ENCODE results near the gene FRMD5.

Gene FRMD5

GRCh38 chr15:43966646-43967045 is 228.4 kb downstream of the FRMD5 start:
- DNase-seq: no peak

GRCh38 chr15:43958861-43959330 is 236.2 kb downstream of the FRMD5 start:
- DNase-seq: no peak

- DNase-seq: no peak
Observed at GRCh38 chr15:43957724-43958123, 237.3 kb downstream of the FRMD5 start.

- no peak for DNase-seq
Observed at GRCh38 chr15:43955140-43955539, 239.9 kb downstream of the FRMD5 start.

DNA sequence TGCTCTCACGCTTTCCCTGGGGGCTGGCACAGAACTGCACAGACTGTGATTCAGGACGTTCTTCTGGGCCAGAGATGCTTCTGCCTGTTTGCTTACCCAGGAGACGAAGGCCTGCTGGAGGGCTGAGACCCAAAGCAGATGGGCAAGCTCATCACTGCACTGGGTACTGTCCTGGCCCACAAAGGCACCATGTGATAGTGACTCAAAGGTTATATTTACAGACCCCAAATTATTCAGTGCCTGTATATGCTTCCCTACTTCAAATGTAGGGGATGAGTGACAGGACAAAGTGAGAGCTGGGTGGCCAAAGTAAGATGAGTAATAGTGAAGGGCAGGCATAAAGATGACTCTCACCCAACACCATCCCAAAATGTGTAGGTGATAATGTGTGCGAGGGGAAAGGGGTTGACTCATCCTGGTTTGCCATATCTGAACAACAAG is 240.9 kb downstream of the FRMD5 start:
- DNase-seq: no peak

GRCh38 chr15:43953402-43953801 is 241.7 kb downstream of the FRMD5 start:
- DNase-seq: no peak

GRCh38 chr15:43950531-43950930 is 244.5 kb downstream of the FRMD5 start:
- DNase-seq: no peak

DNA sequence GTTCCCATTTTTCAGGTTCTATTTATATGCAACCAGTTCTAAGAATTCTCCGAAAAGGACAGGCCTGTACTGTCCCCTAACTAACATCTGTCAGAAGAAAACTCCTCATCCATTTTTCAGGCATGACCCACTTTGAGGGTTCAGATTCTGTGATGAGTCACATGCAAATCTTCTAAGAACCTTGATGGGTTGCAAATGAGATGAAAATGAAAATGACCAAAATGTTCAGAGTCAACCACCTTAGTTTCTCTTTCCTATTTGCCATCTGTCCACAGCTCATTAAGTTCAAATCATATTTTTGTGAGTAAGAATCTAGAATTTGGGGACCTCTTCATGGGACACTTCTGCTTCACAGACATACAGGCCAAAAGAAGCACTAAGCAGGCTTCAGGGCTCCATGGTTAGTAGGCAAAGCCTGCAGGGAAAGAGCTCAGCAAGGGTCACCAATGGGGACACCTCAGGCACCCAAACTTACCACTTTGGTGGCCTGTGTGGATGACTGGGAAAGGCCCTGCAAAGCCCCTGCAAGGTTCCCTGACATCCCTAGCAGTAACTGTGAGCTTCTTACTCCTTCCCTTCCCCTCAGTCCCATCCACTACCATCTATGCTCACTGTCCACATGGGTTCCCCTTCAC is 246.3 kb downstream of the FRMD5 start:
- DNase-seq: no peak

DNA sequence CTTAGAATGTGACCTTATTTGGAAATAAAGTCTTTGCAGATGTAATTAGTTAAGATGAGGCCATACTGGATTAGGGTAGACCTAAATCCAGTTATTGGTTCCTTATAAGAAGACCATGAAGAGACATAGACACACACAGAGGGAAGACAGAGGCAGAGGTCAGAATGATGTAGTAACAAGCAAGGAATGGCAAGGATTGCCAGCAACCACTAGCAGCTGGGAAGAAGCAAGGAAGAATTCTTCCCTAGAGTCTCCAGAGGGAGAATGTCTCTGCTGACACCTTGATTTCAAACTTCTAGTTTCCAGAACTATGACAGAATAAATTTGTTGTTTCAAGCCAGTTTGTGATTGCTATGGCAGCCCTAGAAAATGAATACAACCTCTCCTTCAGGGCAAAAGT is 251.6 kb downstream of the FRMD5 start:
- no peak for DNase-seq

DNA sequence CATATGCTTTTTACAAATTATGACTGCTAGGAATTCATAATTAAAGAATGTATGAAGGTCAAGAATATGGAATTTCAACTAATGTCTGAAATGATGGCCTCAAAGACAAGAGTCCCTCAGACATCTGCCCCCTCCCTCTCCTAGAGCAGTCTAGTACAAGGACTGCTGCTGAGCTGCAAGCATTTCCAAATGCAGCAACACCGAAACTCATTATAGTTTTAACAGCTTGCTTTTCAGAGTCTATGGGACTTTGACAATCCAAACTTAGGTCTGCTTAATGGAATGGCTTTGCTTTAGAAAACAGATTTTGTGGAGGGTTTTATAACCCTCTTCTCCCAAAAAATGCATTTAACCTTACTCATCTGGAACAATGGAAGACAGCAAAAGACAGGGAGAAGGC is 252.9 kb downstream of the FRMD5 start:
- DNase-seq: no peak

GRCh38 chr15:43941555-43941954 is 253.5 kb downstream of the FRMD5 start:
- no peak for DNase-seq

DNA sequence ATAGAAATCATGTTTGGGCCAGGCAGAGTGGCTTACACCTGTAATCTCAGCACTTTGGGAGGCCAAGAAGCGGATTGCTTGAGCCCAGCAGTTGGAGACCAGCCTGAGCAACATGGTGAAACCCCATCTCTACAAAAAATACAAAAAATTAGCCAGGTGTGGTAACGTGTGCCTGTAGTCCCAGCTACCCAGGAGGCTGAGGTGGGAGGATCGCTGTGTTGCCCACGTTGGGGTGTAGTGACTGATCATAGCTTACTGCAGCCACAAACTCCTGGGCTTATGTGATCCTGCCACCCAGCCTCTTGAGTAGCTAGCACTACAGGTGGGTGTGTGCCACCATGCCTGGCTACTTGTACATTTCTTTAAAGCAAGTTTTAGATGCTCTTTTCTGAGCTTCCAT is 254.0 kb downstream of the FRMD5 start:
- DNase-seq: no peak

DNA sequence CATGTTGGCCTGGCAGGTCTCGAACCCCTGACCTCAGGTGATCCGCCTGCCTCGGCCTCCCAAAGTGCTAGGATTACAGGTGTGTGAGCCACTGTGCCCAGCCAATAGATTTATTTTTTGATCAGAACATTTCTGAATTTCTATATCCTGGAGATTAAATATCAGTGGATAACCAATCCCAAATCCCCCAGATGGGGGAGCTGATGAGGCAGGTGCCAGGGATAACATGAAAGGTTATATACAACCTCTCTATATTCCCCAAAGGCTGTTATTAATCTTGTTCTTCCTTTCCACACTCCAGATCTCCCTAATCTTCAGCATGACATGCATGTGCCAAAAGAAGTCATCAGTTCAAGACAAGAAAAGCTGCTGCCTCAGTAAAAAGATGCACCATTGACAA is 256.0 kb downstream of the FRMD5 start:
- DNase-seq: no peak

DNA sequence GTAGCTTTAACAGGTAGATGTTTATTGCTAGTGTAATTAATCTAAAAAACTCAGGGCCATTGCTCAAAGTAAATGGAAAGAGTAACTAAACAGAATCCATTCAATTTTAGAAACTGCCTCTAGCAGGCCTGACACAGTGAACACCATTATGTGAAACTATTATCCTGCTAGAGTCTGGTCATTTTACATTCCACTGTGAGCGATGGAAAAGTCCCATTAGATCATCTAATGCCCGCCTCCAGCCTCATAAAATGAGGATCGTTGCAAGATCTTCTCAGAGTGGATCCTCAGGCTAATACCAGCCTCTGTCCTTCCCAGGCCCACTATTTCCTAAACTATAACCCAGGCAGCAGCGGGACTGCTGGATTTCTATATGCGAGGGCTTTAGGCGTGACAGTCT is 260.6 kb downstream of the FRMD5 start:
- no peak for DNase-seq

DNA sequence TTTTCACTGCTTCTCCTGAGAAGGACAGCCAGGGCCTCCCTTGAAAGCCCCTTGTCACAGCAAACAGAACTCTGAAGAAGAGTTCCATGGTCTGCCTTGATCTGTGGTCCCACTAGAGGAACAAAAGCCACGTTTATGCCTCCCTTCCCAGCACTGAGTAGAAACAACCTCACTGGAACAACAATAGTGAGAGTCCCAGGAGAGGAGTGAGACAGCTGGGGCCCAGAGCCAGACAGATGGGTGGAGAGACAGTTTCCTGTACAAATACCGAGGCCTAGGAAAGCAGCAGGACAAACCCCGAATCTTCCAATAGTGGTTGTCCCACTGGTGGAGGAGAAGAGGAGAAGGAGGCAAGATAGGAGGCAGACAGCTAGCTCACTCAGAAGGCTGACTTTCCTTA is 262.2 kb downstream of the FRMD5 start:
- DNase-seq: no peak

DNA sequence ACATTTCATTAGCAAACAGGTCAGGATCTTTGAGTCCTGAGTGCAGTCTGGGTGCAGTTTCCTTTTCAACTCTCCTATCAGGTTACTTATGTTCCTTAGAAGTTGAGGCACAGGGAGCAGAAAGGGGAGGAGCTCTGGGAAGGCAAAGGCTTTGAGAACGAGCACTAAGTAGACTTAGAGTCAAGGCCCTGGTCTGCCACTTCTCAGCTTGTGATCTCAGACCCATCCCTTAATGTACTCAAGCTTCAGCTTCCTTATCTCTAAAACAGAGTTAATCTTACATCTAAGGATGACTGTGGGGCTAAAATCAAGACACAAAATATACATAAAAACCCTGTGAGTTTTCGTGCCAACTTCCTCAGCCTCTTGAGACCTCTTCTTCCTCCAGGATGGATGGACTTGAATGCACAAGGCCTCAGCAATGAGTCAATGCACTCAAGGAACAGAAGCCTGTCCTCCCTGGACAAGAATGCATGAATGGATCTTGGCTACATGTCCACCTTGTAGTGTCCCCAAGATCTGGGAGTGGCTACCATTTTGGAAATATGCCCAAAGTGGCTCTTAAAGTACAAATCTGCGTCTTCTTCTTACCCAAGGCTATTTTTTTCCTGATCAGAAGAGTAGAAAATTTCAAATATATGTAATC is 263.2 kb downstream of the FRMD5 start:
- no peak for DNase-seq

- no peak for DNase-seq
Observed at GRCh38 chr15:43931119-43931518, 264.0 kb downstream of the FRMD5 start.

- no peak for DNase-seq
Observed at GRCh38 chr15:43930556-43930955, 264.5 kb downstream of the FRMD5 start.

DNA sequence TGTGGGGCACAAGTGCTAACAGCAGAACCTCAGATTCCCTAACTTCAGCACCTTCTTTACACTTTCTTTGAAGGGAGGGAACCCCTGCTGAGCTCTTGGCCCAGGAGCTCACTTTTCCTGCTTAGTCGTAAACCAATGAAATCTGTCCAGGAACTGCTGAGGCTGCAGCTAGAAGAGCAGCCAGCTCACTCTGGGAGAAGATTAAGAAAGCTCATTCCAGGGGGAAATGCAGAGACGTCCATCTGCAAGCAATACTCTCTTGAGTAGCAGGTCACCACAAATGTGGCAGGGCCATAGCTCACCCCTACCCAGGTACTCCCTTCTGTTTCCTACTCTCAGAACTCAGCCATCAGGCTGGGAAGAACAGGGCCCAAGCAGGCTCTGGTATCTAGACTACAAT is 265.0 kb downstream of the FRMD5 start:
- no peak for DNase-seq

DNA sequence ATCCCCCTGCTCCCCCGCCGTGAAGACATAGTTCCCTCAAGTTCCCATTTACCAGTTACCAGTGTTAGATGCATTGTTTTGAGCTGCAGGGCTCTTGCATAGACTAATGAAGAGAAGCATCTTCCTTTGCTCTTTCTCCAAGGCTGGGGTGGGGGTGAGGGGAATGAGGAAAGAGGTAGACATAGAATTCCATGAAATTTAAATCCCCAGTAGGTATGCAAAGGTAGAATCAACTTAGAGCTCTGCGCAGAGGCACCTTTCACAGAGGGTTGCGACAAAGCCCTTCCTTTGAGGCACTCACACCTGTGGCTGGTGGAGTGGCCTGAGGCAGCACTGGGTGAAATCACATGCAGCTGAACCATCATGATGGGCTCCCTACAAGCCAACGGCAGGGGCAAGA is 266.9 kb downstream of the FRMD5 start:
- DNase-seq: no peak

DNA sequence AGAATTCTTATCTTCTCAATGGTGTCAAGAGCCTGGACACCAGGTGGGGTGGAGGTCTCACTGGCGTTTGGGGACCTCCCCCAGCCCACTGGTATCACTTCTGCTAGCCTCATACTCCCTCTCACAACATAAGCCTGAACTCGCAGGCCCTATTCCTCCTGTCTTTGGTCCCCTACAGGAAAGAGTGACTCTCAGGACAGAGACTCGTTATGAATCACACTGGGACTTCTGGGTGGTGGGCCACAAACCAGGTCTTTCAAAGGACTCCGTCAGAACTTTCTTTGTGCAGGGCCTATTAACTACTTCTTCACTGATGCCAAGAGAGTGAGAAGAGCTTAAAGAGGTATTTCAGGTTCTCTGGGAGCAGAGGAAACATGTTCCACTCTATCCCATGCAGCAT is 267.9 kb downstream of the FRMD5 start:
- no peak for DNase-seq

GRCh38 chr15:43923553-43923952 is 271.5 kb downstream of the FRMD5 start:
- DNase-seq: no peak

GRCh38 chr15:43922021-43922420 is 273.1 kb downstream of the FRMD5 start:
- DNase-seq: no peak

DNA sequence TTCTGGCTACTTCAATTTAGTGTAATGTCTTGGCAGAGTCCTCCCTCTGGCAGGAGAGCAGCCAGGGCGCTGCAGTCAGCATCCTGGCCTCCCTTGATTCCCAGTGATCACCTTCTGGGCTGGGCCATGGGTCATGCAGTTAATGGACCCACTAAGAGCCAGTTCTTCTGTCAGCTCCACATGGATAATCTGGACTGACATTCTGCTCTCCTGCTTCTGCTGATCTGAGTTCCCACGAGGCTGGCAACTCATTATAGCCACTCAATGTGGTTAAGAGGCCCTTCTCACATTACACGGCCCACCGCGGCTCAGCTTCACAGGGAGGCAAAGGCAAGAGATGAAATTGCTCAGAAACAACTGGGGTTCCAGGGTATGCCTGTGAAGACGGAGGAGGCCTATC is 274.3 kb downstream of the FRMD5 start:
- DNase-seq: no peak

DNA sequence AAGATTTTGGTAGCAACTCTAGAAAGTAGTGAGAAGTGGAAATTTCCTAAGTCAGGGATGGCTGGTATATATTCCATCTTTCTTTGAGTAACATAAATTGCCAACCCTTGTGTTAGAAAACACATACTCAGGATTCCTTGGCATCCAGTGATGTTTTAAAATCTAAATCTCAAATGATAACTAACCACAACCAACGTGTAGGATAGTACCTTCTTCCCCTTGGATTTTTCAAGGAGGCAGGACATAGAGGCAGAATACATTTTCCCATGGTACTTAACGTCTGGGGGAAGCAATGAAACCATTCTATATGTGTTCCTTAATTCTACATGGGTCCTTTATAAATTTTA is 274.8 kb downstream of the FRMD5 start:
- no peak for DNase-seq

All from right forelimb (tissue), 1 donor.